IPS-NIHi11 (cell line): ENCODE results near the gene REN.

ENCODE experiments used
- DNase-seq: peaks from one replicate; pipeline ENCODE4 v3.0.0; 2012; ENCODE audit warnings: mixed read lengths, low spot score

The REN gene

DNA sequence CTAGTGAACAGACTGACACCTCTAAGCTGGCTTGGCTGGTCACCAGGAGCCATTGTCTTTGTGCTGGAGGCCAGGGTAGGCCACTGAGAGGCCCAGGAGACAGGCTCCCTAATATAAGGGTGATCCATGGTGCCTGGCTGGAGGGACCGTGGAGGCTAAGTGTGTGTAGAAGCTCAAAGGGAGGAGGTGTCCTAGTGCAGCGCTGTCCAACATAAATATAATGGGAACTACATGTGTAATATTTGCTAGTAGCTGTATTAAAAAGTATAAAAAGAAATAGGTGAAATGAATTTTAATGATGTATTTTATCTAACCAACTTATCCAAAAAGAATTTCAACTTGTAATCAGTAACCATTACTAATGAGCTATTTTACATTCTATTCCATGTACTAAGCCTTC, 58.2 kb downstream of the REN start:
- no peak for DNase-seq

DNA sequence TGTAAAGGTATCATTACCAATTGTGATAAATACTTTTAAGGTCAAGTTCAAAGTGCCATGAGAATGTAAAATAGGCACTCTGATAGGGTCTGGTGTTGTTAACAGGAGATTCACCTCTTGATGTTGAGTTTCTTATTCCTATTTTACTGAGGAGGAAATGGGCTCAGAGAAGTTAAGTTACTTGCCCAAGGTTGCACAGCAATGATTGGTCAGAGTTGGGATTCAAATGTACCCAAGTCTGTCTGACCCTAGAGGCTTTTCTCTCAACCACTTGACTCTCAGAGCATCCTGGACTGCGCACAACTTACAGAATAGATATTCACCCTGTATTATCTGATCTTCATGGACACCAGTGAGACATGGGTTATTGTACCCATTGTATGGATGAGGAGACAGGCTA, 59.3 kb downstream of the REN start:
- DNase-seq = no peak

DNA sequence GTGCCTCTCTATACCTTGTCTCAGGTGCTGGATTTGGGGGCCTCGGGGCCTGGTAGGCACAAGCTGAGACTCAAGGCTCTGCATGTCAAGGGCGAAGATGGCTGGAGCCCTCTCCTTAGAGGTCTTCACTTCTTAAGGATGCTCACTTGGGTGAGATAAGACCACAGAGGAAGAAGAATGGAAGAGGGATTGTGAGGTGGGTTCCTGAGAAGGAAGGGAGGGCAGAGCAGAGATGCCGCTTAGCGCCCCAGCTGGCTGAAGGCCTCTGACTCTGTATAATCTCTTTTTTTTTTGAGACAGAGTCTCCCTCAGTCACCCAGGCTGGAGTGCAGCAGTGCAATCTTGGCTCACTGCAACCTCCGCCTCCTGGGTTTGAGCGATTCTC, 61.0 kb downstream of the REN start:
- DNase-seq = no peak
